Neuronal stem cell (in vitro differentiated cells): Measurements from ENCODE around the gene CCDC187.

Experiments
- DNase-seq: peaks from one replicate; pipeline ENCODE4 v3.0.0-alpha.2; 2013; ENCODE audit warnings: low spot score
- H2AFZ ChIP-seq: one replicate; pipeline ENCODE4 v1.6.1; 2013; ENCODE audit warnings: mild to moderate bottlenecking, low read length, inconsistent platforms
- H2AK5ac ChIP-seq: 2 replicates; pipeline ENCODE4 v1.6.1; 2013; ENCODE audit warnings: low read depth, mild to moderate bottlenecking, inconsistent platforms, low read length, moderate library complexity, mixed read lengths
- H2BK120ac ChIP-seq: 2 replicates; pipeline ENCODE4 v1.6.1; 2013; ENCODE audit warnings: low read depth, mild to moderate bottlenecking, inconsistent platforms, low read length, moderate library complexity, mixed read lengths
- H2BK12ac ChIP-seq: one replicate; pipeline ENCODE4 v1.6.1; 2013; ENCODE audit warnings: low read length, inconsistent platforms
- H2BK15ac ChIP-seq: 2 replicates; pipeline ENCODE4 v1.6.1; 2013; ENCODE audit warnings: mild to moderate bottlenecking, low read length, inconsistent platforms, mixed read lengths
- H2BK5ac ChIP-seq: one replicate; pipeline ENCODE4 v1.6.1; 2013; ENCODE audit warnings: inconsistent platforms, mild to moderate bottlenecking, low read length, moderate library complexity
- H3K14ac ChIP-seq: one replicate; pipeline ENCODE4 v1.6.1; 2013; ENCODE audit warnings: low read length, inconsistent platforms
- H3K18ac ChIP-seq: 2 replicates; pipeline ENCODE4 v1.6.1; 2013; ENCODE audit warnings: low read length, inconsistent platforms
- H3K23ac ChIP-seq: 2 replicates; pipeline ENCODE4 v1.6.1; 2013; ENCODE audit warnings: low read depth, mild to moderate bottlenecking, mixed read lengths, low read length, inconsistent platforms; ENCODE audit not compliant: poor library complexity
- H3K27ac ChIP-seq: replicated peaks from 3 replicates; pipeline ENCODE4 v1.5.1; 2013; ENCODE audit warnings: low read length, inconsistent platforms
- H3K27me3 ChIP-seq, 3 experiments: 2 replicates each; pipeline ENCODE4 v1.6.1; 2013; ENCODE audit warnings: low read length in 3 of 3, mild to moderate bottlenecking in 2 of 3, inconsistent platforms in 1 of 3, low read depth in 1 of 3, mixed read lengths in 1 of 3, moderate library complexity in 1 of 3; ENCODE audit not compliant: control insufficient read depth in 3 of 3, insufficient read depth in 3 of 3
- H3K36me3 ChIP-seq, 2 donors: replicated peaks in 1 of 2; 2 replicates each; pipeline ENCODE4 v1.6.1; 2013; ENCODE audit warnings: low read length in 2 of 2; ENCODE audit not compliant: control insufficient read depth in 2 of 2, insufficient read depth in 2 of 2
- H3K4ac ChIP-seq: 2 replicates; pipeline ENCODE4 v1.6.1; 2013; ENCODE audit warnings: inconsistent platforms, mild to moderate bottlenecking, low read length, moderate library complexity
- H3K4me1 ChIP-seq, 2 donors: 1 replicate in 1 of 2; 2 replicates in 1 of 2; pipeline ENCODE4 v1.6.1; 2013; ENCODE audit warnings: low read length in 2 of 2, low read depth in 1 of 2; ENCODE audit not compliant: control insufficient read depth in 2 of 2, insufficient read depth in 1 of 2
- H3K4me2 ChIP-seq: one replicate; pipeline ENCODE4 v1.6.1; 2013; ENCODE audit warnings: mild to moderate bottlenecking, low read length, inconsistent platforms; ENCODE audit not compliant: insufficient read depth, poor library complexity, severe bottlenecking
- H3K4me3 ChIP-seq, 2 donors: 2 replicates each; pipeline ENCODE4 v1.5.1; 2013; ENCODE audit warnings: low read length in 2 of 2, mild to moderate bottlenecking in 2 of 2, inconsistent platforms in 1 of 2, moderate library complexity in 1 of 2
- H3K79me1 ChIP-seq: one replicate; pipeline ENCODE4 v1.6.1; 2013; ENCODE audit warnings: low read depth, mild to moderate bottlenecking, inconsistent platforms, low read length, moderate library complexity
- H3K9ac ChIP-seq: one replicate; pipeline ENCODE4 v1.6.1; 2013; ENCODE audit warnings: mild to moderate bottlenecking, low read depth, low read length, inconsistent platforms; ENCODE audit not compliant: poor library complexity
- H3K9me3 ChIP-seq, 2 donors: replicated peaks in 1 of 2; 2 replicates each; pipeline versions ENCODE3 to v1.6.1; 2013; ENCODE audit warnings: low read length in 2 of 2, mild to moderate bottlenecking in 2 of 2, inconsistent platforms in 1 of 2, low read depth in 1 of 2, mixed read lengths in 1 of 2, moderate library complexity in 1 of 2; ENCODE audit not compliant: control insufficient read depth in 2 of 2, insufficient read depth in 1 of 2
- H4K8ac ChIP-seq: one replicate; pipeline ENCODE4 v1.6.1; 2013; ENCODE audit warnings: low read depth, mild to moderate bottlenecking, inconsistent platforms, low read length, moderate library complexity
- H4K91ac ChIP-seq: one replicate; pipeline ENCODE4 v1.6.1; 2013; ENCODE audit warnings: low read length, low read depth, mild to moderate bottlenecking, inconsistent platforms; ENCODE audit not compliant: poor library complexity
- WGBS, 2 donors: extraction: QIAGEN DNeasy Blood & Tissue Kit; methylation state at CpG; one replicate each; pipeline ENCODE4 v1.1.7; 2013; ENCODE audit warnings: missing lambda C conversion rate in 2 of 2, mixed read lengths in 1 of 2; ENCODE audit not compliant: insufficient read length in 2 of 2, insufficient replicate concordance in 1 of 2; ENCODE audit errors: extremely low coverage in 2 of 2; 5-methylcytosine and 5-hydroxymethylcytosine counted together

The CCDC187 gene

GRCh38 chr9:136295055-136295454 lies 8.8 kb downstream of the CCDC187 start:
- H2BK15ac ChIP-seq: peak overlapping the region; percentile 14
- no peak overlapping the region for H3K4ac ChIP-seq
- H3K18ac ChIP-seq: no peak overlapping the region
- no peak overlapping the region for H3K14ac ChIP-seq
- H3K4me2 ChIP-seq: no peak overlapping the region
- H3K9me3 ChIP-seq: peaks cover 0 to 16% of the 10 kb centered on the region in 2 donors
- H4K8ac ChIP-seq: no peak overlapping the region
- H2BK12ac ChIP-seq: peak overlapping the region; percentile 30
- no peaks in the 10 kb centered on the region for H3K79me1 ChIP-seq
- no peak overlapping the region for H2AFZ ChIP-seq
- H3K4me1 ChIP-seq: peaks cover 2 to 17% of the 10 kb centered on the region in 2 donors
- H3K36me3 ChIP-seq: no peaks in the 10 kb centered on the region
- no peak for DNase-seq
- H2BK120ac ChIP-seq: no peak overlapping the region
- H3K27ac ChIP-seq: no peak overlapping the region
- H4K91ac ChIP-seq: no peak overlapping the region
- no peak overlapping the region for H3K4me3 ChIP-seq
- H3K23ac ChIP-seq: no peak overlapping the region
- H2AK5ac ChIP-seq: peak overlapping the region; percentile 4
- no peak overlapping the region for H3K9ac ChIP-seq
- H2BK5ac ChIP-seq: peak overlapping the region; percentile 48
- H3K27me3 ChIP-seq: peaks cover 0 to 37% (median 2%) of the 10 kb centered on the region in 3 experiments
- WGBS, 2 donors: no CpG with 5 or more reads among the region's 16 CpGs

GRCh38 chr9:136294437-136294836 lies 9.5 kb downstream of the CCDC187 start:
- H2AFZ ChIP-seq: no peak overlapping the region
- no peak overlapping the region for H2BK12ac ChIP-seq
- no peak overlapping the region for H3K4ac ChIP-seq
- H3K27ac ChIP-seq: no peak overlapping the region
- H3K14ac ChIP-seq: peak overlapping the region; percentile 59
- no peak overlapping the region for H4K91ac ChIP-seq
- H2BK15ac ChIP-seq: peak overlapping the region; percentile 14
- no peak overlapping the region for H3K9ac ChIP-seq
- peak overlapping the region; percentile 48 for H2BK5ac ChIP-seq
- H3K18ac ChIP-seq: no peak overlapping the region
- H3K4me1 ChIP-seq: peaks cover 2 to 17% of the 10 kb centered on the region in 2 donors
- no peak overlapping the region for H2BK120ac ChIP-seq
- H3K4me3 ChIP-seq: no peak overlapping the region
- peak overlapping the region; percentile 8 for H3K23ac ChIP-seq
- no peak for DNase-seq
- H3K4me2 ChIP-seq: no peak overlapping the region
- H3K27me3 ChIP-seq: peaks cover 0 to 38% (median 2%) of the 10 kb centered on the region in 3 experiments
- H2AK5ac ChIP-seq: peak overlapping the region; percentile 4
- no peaks in the 10 kb centered on the region for H3K36me3 ChIP-seq
- H3K9me3 ChIP-seq: peaks cover 0 to 16% of the 10 kb centered on the region in 2 donors
- WGBS, 2 donors: no CpG with 5 or more reads among the region's 5 CpGs
- no peak overlapping the region for H4K8ac ChIP-seq
- no peaks in the 10 kb centered on the region for H3K79me1 ChIP-seq

- Histone ChIP-seq H3K9ac (peak overlapping the region; percentile 13), H3K4me3 (peak overlapping the region in 1 of 2 donors; percentile 51), H3K27me3 (peaks cover 0 to 41% (median 2%) of the 10 kb centered on the region in 3 experiments)
These were observed 10.3 kb downstream of the CCDC187 start for GRCh38 chr9:136293476-136294077.

GRCh38 chr9:136292591-136293448 lies 11.1 kb downstream of the CCDC187 start:
- no peak overlapping the region for H3K27ac ChIP-seq
- H3K4ac ChIP-seq: no peak overlapping the region
- no peak overlapping the region for H3K4me2 ChIP-seq
- H3K4me3 ChIP-seq: peak overlapping the region in 1 of 2 donors; percentile 40
- peak overlapping the region; percentile 92 for H2AK5ac ChIP-seq
- peaks cover 2 to 13% of the 10 kb centered on the region in 2 donors for H3K4me1 ChIP-seq
- no peak overlapping the region for H2BK5ac ChIP-seq
- H3K14ac ChIP-seq: peak overlapping the region; percentile 98
- H2BK120ac ChIP-seq: no peak overlapping the region
- peaks cover 0 to 16% of the 10 kb centered on the region in 2 donors for H3K9me3 ChIP-seq
- peak overlapping the region; percentile 75 for H4K91ac ChIP-seq
- peak overlapping the region; percentile 59 for H3K18ac ChIP-seq
- no peak overlapping the region for H2AFZ ChIP-seq
- H2BK12ac ChIP-seq: peak overlapping the region; percentile 84
- peak overlapping the region; percentile 81 for H2BK15ac ChIP-seq
- H3K79me1 ChIP-seq: no peaks in the 10 kb centered on the region
- no peaks in the 10 kb centered on the region for H3K36me3 ChIP-seq
- no peak for DNase-seq
- no CpG with 5 or more reads among the region's 34 CpGs for WGBS, 2 donors
- peak overlapping the region; percentile 85 for H3K23ac ChIP-seq
- H3K27me3 ChIP-seq: peaks cover 0 to 47% (median 2%) of the 10 kb centered on the region in 3 experiments
- peak overlapping the region; percentile 44 for H3K9ac ChIP-seq
- no peak overlapping the region for H4K8ac ChIP-seq

More at GRCh38 chr9:136293476-136294077, 10.3 kb downstream of the CCDC187 start:
- Histone ChIP-seq H3K14ac (peak overlapping the region; percentile 98), H2AK5ac (no peak overlapping the region), H3K4me1 (peaks cover 2 to 17% of the 10 kb centered on the region in 2 donors), H3K36me3 (no peaks in the 10 kb centered on the region), H4K8ac (no peak overlapping the region), H3K4ac (no peak overlapping the region), H4K91ac (peak overlapping the region; percentile 75), H3K18ac (peak overlapping the region; percentile 44), H3K4me2 (no peak overlapping the region), H2AFZ (no peak overlapping the region), H3K9me3 (peaks cover 0 to 16% of the 10 kb centered on the region in 2 donors), H2BK120ac (no peak overlapping the region), H2BK5ac (no peak overlapping the region), H2BK12ac (no peak overlapping the region), H2BK15ac (no peak overlapping the region), H3K27ac (no peak overlapping the region), H3K79me1 (no peaks in the 10 kb centered on the region), H3K23ac (no peak overlapping the region)
- DNase-seq: no peak
- 100% methylated on average over 3 to 5 of the region's 14 CpGs for WGBS, 2 donors
